GM19397 (cell line): ENCODE data around the gene MACF1.
"Not testable (repeated sequence)": the region's sequence is repeated elsewhere in the genome, so short reads cannot be mapped to it uniquely, and the experiment has no call there.

Source experiments
- ATAC-seq: cut with Tn5 transposase; IDR thresholded peaks from one replicate; pipeline ENCODE4 v1.9.1; 2021; ENCODE audit warnings: mild to moderate bottlenecking, moderate library complexity; ENCODE audit not compliant: unreplicated experiment

The MACF1 gene, protein sequence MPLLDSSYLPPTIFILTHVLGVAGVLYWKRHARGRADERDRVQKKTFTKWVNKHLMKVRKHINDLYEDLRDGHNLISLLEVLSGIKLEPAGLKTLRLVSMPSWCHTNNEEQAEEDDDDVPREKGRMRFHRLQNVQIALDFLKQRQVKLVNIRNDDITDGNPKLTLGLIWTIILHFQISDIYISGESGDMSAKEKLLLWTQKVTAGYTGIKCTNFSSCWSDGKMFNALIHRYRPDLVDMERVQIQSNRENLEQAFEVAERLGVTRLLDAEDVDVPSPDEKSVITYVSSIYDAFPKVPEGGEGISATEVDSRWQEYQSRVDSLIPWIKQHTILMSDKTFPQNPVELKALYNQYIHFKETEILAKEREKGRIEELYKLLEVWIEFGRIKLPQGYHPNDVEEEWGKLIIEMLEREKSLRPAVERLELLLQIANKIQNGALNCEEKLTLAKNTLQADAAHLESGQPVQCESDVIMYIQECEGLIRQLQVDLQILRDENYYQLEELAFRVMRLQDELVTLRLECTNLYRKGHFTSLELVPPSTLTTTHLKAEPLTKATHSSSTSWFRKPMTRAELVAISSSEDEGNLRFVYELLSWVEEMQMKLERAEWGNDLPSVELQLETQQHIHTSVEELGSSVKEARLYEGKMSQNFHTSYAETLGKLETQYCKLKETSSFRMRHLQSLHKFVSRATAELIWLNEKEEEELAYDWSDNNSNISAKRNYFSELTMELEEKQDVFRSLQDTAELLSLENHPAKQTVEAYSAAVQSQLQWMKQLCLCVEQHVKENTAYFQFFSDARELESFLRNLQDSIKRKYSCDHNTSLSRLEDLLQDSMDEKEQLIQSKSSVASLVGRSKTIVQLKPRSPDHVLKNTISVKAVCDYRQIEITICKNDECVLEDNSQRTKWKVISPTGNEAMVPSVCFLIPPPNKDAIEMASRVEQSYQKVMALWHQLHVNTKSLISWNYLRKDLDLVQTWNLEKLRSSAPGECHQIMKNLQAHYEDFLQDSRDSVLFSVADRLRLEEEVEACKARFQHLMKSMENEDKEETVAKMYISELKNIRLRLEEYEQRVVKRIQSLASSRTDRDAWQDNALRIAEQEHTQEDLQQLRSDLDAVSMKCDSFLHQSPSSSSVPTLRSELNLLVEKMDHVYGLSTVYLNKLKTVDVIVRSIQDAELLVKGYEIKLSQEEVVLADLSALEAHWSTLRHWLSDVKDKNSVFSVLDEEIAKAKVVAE (N-terminal part only)

DNA sequence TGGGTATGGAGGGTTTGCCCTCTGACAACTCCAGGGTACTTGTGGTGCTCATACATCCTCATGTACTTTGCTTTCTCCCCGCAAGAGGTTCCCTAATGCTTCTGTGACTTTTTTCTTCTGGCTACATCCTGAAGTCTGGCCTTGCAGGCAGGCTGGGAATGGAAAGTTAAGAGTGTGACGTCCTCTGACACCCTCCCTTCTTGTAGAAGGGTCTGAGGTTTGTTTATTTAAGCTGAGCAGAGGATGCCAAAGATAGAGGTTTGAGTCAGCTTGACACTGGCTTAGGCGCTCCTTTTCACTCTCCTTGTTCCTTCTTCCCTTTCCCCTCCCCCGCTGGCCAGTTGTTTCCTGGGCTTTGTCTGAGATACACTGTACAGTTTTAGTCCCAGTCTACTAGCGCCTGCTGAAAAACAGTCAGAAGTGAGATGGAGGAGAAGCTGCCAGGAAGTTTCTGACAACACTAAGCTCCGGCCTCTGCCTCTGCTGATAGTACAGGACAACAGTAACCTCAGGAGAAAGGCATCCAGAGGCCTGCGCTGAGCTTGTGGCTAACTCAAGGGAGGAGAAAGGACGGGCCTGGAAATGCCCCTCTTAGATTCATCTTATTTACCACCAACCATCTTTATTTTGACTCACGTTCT lies at the start of gene MACF1:
Gene MACF1 (plus strand): TSS at position 255 of the 641 bp plus-strand sequence. CDS start 328 bp downstream, at position 583.
- ATAC-seq: no peak

DNA sequence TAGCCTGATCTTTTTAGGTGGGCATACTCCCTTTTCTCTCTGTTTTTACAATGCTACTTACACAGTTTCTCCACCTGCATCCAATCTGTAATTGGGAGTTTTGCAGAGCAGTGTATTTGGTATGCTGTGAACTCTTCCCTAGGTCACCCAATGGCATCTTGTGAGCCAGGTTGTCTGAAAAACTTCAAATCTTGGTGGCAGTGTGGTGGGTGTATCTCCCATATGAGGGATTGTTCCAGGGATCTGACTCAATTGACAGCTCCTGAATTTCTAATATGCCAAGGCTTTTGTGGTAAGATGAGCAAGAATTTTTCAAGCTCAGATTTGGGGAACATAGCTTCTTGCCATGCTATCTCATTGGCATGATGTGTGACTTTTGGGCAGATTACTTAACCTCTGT lies 47.2 kb upstream of the MACF1 start:
- ATAC-seq: no peak

DNA sequence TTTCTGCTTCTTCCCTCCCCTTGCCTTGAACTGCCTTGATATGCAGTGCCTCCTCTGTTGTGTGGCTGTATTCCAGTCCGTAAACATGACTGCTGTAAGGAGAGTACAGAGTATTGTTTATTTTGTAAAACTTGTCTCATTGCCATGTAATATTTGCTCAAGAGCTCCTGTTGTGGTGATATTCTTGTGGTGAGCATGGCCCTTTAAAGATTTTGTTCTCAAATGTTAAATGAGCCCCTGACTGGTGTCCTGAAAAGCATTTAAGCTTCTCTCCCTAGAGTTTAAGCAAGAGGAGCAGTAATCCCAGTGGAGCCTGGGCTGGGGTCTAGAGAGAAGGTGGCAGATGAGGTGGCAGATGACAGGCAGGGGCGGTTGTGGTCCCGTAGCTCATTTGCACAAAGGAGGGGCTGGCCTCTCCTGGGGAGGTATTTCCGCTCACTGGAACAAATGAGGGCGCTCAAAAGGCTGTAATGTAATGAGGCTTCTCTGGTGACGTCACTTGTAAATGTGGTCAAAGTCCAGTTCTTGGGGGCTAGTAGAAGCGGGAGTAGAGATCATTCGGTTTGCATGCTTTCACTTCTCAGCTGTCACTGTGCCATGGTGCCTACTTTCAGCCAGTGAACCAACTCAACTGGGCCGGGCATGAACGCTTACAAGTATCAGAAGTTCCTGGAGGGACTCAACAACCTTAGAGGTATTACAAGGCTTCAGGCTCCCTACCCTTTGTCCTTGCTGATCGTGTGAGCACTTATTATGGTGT lies 46.0 kb upstream of the MACF1 start:
- ATAC-seq: no peak

DNA sequence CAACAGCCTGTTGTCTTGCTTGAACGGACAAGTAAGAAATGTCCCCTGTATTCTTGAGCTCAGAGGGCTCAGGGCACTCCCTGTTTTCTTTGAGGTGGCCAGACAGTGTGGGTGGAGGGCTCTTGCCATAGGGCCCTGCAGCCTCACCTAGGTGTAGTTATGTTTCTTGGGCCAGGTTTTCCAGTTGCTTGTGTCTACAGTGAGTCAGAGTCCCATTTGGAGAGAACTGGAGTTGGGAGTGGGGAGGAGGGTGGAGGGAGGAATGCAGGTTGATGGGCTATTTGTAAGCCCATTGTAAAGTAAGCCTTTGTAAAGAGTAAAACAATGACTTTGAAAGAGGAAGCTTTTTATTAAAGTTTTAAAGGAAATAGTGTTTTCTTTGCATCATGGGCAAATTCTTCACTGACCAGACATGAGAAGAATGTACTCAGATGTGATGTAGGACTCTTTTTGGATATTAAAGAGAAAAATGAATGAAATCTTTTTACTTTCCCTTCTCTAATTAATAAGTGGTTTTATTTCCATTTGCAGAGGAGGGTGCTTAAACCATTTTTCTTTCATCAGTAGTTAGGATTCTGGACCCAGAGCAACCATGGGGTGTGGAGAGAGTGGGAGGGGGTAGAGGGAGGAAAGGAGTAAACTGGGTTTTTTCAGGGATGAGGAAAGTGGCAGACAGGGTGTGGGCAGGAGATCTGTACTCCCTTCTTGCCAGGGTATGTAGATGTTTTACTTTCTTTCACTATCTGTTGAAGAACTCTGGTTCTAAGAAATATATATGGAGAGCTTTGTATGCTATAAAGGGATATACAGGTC lies 45.1 kb upstream of the MACF1 start:
- ATAC-seq: no peak

DNA sequence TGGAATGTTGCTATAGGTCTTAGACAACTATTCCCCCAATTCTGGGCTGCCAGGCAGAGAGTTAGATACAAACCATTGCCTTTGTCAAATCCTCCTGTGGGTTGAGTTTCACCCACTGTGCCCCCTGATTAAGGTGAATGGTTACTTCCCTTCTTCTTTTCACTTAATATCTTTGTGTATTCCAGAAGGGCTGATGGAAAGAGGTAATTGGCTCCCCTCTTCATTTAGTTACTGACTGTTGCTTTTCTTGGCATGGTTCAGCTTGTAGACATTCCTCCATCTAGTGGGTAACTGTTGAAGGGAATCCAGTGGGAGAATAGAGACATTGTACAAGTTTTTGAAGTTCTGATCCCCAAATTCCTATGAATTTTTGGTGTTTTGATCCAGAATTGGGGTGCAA lies 43.8 kb upstream of the MACF1 start:
- ATAC-seq: no peak

DNA sequence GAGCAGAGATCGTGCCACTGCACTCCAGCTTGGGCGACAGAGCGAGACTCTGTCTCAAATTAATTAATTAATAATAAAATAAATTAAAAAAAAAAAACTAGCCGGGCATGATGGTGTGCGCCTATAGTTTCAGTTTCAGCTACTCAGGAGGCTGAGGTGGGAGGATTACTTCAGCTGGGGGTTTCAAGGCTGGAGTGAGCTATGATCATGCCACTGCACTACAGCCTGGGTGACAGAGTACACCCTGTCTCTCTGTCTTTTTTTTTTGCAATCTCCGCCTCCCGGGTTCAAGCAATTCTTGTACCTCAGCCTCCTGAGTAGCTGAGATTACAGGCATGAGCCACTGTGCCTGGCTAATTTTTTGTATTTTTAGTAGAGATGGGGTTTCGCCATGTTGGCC lies 42.7 kb upstream of the MACF1 start:
- ATAC-seq: not testable (repeated sequence)

DNA sequence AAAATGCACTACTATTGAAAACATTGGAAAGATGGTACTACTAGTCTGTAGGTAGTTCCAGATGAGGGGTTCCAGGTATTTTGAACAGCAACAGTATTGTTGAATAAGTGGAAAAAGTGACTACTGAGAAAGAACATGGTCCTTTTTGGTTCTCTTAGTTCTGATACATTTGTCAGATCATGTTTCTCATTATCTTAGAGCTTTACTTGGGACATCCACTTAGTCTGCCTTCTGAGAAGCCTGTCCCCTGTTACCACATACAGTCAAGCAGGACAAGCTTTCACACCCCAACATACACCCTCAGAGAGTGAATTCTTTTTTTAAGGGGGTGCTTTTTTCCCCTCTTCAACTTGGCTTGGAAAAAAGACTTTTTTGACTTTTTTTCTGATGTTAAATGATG lies 41.0 kb upstream of the MACF1 start:
- no peak for ATAC-seq

DNA sequence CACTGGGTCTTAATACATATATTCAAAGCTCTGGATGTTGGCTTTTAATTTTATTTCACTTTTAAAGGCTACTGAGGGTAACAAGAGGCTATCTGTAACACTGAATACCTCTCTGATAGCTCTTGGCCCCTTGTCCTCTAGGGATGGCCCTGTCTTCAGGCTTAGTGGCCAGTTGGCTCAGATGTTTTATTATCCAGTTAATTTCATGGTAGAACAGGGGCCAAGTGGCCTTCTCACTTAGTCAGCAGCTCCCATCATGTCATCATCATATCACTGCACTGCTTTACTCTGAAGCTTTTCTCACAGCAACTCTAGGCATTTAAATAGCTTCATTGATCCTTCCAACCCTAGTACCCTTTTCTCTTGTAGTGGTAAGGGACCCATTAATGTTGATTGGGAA lies 40.2 kb upstream of the MACF1 start:
- no peak for ATAC-seq

DNA sequence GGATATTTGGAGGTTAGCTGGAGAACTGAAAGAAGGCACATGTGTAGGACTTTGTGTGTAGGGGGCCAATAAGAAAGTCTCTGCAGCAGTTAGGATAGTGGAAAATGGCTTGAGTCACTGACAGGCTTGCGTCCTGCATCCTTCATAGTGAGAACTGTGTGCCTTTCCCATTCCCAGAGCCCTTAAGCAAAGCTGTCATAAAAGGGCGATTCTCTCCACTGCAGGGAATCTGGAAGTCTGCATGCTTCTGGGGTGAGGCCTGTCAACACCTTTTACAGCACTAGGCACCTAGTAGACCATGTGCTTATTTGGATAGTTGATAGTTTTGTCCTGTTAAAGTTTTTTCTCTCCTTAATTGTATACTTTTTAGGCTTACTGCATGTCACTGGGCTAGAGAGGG lies 39.4 kb upstream of the MACF1 start:
- no peak for ATAC-seq

DNA sequence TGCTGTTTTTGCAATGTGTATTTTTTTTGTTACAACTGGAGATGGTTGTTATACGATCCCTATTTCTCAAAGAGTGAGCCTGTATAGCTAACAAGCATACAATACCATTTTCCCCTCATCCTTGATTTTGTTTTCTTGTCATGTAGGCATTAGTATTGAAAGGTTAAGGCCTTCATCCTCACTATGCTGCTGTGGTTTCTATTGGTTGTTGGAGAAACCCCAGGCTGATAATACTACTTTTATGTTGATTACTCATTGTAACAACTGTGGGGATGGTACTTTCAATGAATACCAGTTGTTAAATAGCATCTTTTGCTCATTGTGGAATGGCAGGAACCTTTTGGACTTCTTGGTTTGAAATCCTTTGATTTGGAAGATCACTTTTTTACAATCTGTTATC lies 39.0 kb upstream of the MACF1 start:
- ATAC-seq: no peak

DNA sequence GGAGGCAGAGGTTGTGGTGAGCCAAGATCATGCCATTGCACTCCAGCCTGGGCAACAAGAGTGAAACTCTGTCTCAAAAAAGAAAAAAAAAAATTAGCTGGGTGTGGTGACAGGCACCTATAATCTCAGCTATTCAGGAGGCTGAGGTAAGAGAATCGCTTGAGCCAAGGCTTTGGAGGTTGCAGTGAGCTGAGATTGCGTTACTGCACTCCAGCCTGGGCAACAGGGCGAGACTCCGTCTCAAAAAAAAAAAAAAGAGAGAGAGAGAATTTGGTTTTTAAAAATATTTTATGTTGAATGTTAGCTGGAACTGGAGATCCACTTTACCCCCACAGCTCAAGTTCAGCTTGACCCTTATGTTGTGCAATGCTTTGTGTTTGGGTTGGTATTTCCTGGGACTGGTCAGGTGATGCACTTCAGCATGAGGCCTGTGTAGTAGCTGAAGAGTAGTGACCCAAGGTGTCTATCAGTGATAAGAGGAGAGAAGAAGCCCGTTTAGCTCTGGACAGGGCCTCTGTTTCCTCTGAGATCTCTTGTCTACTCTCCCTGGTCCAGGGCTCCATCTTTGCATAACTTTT lies 36.8 kb upstream of the MACF1 start:
- ATAC-seq: no peak

DNA sequence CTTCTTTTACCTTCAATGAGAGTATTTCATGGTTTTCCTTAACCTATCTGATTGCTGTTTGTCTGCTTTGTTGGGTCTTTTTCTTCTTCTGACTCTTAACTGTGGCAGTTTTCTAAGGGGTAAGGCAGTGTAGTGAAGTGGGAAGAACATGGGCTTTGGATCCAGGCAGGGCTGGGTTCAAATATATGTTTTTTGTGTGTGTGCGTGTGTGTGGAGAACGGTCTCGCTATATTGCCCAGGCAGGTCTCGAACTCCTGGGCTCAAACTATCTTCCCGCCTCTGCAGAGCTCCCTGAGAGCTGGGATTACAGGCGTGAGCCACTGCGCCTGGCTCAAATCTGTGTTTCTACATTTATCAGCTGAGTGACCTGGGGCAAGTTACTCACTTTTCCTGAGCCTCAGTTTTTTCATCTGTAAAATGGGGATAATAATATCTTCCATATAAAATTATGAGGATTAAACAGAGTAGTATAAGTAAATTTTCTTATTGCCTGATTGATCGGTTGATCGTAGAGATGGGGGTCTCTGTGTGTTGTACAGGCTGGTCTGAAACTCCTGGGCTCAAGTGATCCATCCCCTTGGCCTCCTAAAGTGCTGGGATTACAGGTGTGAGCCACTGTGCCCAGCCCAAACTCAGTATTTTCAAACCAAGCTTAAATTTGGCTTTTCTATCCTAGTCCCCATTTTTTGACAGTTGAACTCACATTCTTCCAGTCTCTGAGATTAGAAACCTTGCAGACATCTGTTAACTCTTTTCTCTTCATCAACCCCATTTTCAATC lies 36.0 kb upstream of the MACF1 start:
- no peak for ATAC-seq

DNA sequence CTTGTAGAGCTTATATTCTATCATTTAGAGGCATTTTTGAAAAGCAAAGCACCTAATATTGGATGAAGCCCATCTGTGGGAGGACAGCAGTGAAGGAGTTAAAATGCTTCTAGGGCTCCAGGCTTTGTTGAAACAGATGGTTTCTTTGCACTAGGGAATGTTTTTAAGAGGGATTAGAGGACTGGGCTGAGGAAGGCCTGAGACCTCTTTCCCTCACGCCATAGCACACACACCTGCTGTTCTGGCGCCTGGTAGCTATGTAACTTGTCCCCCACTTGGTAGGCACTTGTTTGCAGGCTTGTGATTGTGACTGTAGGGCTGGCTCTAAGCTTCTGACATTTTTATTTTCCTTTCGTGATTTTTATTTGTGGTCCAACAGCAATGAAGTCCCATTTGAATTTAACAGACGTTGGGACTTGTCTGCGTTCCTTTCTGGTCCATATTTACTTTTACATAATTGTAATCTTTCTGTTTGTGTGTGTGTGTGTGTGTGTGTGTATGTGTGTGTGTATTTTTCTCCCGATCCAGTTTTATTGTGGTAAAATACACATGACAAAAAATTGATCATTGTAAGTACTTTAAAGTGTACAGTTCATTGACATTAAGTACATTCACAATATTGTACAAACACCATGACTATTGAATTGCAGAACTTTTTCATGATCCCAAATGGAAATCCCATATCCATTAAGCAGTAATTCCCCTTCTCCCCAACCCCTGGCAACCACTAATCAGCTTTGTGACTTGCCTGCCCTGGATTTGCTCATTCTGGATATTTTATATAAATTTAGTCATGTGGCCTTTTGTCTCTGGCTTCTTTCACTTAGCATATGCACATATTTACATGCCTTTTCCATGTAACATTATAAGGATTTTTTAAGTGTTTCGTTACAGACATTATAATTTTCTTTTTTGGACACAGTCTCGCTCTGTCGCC lies 33.5 kb upstream of the MACF1 start:
- ATAC-seq: no peak

DNA sequence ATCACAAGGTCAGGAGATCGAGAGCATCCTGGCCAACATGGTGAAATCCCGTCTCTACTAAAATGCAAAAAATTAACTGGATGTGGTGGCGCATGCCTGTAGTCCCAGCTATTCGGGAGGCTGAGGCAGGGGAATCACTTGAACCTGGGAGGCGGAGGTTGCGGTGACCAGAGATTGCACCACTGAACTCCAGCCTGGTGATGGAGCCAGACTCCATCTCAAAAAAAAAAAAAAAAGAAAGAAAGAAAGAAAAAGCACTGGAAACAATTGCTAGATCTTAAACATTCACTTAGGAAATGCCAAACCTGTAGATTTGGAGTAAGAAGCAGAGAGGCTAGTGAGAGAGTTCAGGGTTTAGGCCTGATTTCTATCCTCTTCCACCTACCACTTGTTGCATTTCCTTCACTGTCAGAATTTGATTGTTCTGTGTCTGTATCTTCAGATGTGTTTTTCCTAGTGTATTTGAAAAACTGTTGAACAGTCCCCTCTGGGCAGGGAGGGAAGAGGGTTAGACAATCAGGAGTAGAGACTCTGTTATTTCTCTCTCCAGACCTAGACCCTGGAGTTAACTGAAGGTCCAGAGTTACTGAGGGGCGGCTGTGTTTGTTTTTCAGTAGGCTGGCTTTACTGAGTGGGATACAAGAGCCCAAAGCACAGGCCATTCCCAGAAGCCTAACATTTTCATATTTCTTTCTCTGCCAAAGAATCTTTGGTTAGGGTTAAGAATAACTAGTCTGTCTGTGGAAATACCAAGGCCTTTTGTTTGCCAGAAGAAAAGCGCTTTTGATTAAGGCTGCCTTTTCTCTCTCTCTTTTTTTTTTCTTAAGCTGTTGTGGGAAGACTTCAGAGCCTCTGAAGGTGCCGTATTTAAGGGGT lies 31.1 kb upstream of the MACF1 start:
- ATAC-seq: no peak

DNA sequence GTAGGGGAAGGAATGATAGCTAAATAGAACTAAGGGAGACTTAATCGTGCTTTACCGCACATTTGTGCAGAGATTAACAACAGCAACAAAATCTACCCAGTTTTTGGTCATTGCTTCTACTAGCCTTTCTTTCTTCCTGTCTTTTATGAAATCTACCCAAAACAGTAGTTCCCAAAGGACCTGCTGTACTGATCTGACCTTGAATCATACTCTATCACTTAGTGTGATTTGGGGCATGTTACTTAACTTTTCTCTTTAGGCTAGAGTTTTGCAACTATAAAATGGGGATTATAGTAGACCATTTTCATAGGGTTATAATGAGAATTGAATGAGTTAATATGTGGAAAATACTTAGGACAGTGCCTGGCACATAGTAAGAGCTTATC lies 30.5 kb upstream of the MACF1 start:
- ATAC-seq: no peak
